Stromal cell of bone marrow (primary cell): ENCODE measurements around the gene GREB1.

Source experiments
- DNase-seq: peaks from one replicate; pipeline ENCODE4 v3.0.0-alpha.2; 2012; ENCODE audit warnings: low read depth

Gene GREB1

GRCh38 chr2:11685906-11686470, 152.1 kb downstream of the GREB1 start:
- no peak for DNase-seq

DNA sequence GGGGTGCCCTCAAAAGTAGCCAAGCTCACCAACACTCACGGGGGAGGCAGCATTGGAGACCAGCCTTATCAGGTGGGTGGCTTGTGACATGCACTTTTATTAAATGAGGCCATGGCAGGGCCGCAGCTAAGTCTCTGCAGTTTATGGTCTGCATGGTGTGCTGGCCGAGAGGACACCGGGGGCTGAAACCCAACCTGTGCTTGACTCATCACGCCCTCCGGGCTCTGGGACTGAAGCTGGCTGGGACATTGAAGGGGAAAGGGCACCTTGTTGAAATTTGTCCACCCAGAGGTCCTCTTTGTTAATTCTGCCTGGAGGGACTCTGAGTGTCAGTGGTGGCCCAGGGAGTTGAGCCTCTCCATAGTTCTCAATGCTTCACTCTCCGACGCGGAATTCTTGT, 153.9 kb downstream of the GREB1 start:
- no peak for DNase-seq

DNA sequence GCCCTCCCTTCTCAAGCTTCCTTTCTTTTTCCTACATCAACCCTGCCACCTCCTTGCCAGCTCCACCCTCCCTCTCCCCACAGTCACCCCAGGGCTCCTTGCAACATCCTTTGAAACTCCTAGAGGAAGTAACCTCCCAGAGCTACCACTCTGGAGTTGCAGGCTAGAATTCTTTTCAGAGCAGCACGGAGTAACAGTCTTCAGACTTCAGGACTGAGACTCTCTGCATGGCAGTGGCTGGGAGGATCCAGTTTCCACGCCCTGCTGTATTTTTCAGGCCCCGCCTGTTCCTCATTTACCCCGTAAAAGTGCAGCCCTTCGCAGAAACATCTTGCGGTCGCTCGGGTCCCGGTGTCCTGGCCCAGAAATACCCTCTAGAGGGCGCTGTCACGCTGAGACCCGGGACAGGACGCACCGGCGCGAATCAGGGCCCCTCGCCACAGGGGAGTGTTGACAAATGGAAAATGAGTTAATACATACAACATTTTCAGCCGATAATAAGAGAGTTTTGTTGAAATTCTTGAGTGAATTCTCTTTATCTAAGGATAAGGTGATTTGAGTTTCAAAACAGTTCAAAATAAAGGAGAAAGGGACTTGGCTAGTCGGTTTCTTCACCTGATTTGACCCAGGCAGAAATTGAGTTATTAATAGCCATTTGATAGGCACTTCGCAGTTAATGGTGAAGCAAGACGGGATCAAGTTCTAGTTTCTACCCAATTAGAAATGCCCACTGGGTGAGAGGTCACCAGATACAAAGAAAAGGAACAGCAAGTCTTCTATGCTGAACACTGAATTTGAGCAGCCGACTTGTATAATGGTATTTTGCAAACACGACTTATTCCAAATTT, 154.6 kb downstream of the GREB1 start:
- peak; percentile 49 for DNase-seq

DNA sequence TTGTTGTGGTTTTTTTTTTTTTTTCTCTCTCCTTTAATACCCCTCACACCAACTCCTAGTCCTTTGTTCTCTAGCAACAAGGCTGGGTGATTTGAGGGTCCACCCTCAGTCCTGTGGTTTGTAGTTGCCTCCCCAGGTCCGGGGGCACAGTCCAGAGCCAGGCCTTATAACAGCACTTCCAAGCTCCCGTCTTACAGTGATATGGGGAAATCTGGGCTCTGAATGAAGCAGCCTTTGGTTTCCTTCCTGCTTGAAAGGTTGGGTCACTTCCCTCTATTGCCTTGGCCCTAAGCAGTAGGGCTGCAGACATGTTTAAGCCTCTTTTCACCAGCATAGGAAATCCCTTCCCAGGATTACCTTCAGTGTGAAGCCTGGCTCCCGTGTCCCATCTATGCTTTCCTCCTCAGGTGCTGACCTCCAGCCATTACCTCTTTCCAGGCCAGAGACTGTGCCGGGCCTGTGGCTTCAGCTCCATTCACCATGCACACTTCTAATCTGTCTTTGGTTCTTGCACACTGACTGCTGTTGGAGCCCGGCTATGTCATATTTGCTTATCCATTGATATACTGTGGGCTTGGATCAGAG, 157.3 kb downstream of the GREB1 start:
- no peak for DNase-seq
